Measurements from ENCODE around the gene TDRD3. TPM values are rescaled to one million over a fixed set of nuclear protein-coding genes. Genes with fewer than 3 reads are reported as not detected.

TDRD3 gene
- total RNA-seq, 1 experiment from 2014 or later = 17.2 TPM

- no peaks in the 10 kb centered on the region for H3K36me3 ChIP-seq (ENCODE audit: control insufficient read depth, insufficient read depth, low read length)
- H3K4me1 ChIP-seq = no peaks in the 10 kb centered on the region
- H3K4me1 Mint-ChIP-seq (ENCODE audit: low read depth, unreplicated experiment) = no peaks in the 10 kb centered on the region
- H3K4me3 ChIP-seq (ENCODE audit: low read depth, low read length) = no peak overlapping the region
- no peaks in the 10 kb centered on the region for H3K9me3 Mint-ChIP-seq (ENCODE audit: unreplicated experiment)
- intact Hi-C loops (cut with micrococcal nuclease; ENCODE audit: unreplicated experiment) = no loop called here
- TF ChIP-seq CTCF (IDR thresholded peaks at IDR 0.05; ENCODE audit: insufficient read depth in 1 of 2, low read depth in 1 of 2, low read length in 1 of 2, severe bottlenecking in 1 of 2, unreplicated experiment in 1 of 2) = no peak
- no peaks in the 10 kb centered on the region for H3K27me3 ChIP-seq (replicated peaks; ENCODE audit: control insufficient read depth, insufficient read depth, low read length)
- no peaks in the 10 kb centered on the region for H3K9me3 ChIP-seq
- CTCF ChIA-PET = no interaction called here
- H3K4me3 Mint-ChIP-seq (ENCODE audit: unreplicated experiment) = no peak overlapping the region
- H3K27me3 Mint-ChIP-seq (ENCODE audit: insufficient read depth, unreplicated experiment) = no peaks in the 10 kb centered on the region
- H3K36me3 Mint-ChIP-seq (ENCODE audit: insufficient read depth, unreplicated experiment) = no peaks in the 10 kb centered on the region
- BruUV-seq (replicated peaks) = no TSS peak
- no peak overlapping the region for H3K27ac Mint-ChIP-seq (ENCODE audit: unreplicated experiment)
- no peak for DNase-seq
- POLR2A ChIA-PET = no interaction called here
These were observed 122.5 kb downstream of the TDRD3 start for GRCh38 chr13:60519496-60519895.

GRCh38 chr13:60520902-60521569, 124.0 kb downstream of the TDRD3 start:
- Mint-ChIP-seq H3K36me3 (ENCODE audit: insufficient read depth, unreplicated experiment) (no peaks in the 10 kb centered on the region), H3K4me1 (ENCODE audit: low read depth, unreplicated experiment) (no peaks in the 10 kb centered on the region), H3K9me3 (ENCODE audit: unreplicated experiment) (no peaks in the 10 kb centered on the region), H3K27ac (ENCODE audit: unreplicated experiment) (no peak overlapping the region), H3K4me3 (ENCODE audit: unreplicated experiment) (no peak overlapping the region), H3K27me3 (ENCODE audit: insufficient read depth, unreplicated experiment) (no peaks in the 10 kb centered on the region)
- TF ChIP-seq CTCF (IDR thresholded peaks at IDR 0.05; ENCODE audit: insufficient read depth in 1 of 2, low read depth in 1 of 2, low read length in 1 of 2, severe bottlenecking in 1 of 2, unreplicated experiment in 1 of 2) = no peak
- POLR2A ChIA-PET = no interaction called here
- no peak for DNase-seq
- no peak overlapping the region for H3K4me3 ChIP-seq (ENCODE audit: low read depth, low read length)
- no peaks in the 10 kb centered on the region for H3K4me1 ChIP-seq
- CTCF ChIA-PET = no interaction called here
- no peaks in the 10 kb centered on the region for H3K27me3 ChIP-seq (replicated peaks; ENCODE audit: control insufficient read depth, insufficient read depth, low read length)
- H3K9me3 ChIP-seq = no peaks in the 10 kb centered on the region
- no TSS peak for BruUV-seq (replicated peaks)
- no peaks in the 10 kb centered on the region for H3K36me3 ChIP-seq (ENCODE audit: control insufficient read depth, insufficient read depth, low read length)
- intact Hi-C loops (cut with micrococcal nuclease; ENCODE audit: unreplicated experiment) = no loop called here

GRCh38 chr13:60538566-60538965, 141.5 kb downstream of the TDRD3 start:
- Mint-ChIP-seq H3K9me3 (ENCODE audit: unreplicated experiment) (no peaks in the 10 kb centered on the region), H3K4me1 (ENCODE audit: low read depth, unreplicated experiment) (no peaks in the 10 kb centered on the region), H3K27me3 (ENCODE audit: insufficient read depth, unreplicated experiment) (no peaks in the 10 kb centered on the region), H3K27ac (ENCODE audit: unreplicated experiment) (no peak overlapping the region), H3K4me3 (ENCODE audit: unreplicated experiment) (no peak overlapping the region), H3K36me3 (ENCODE audit: insufficient read depth, unreplicated experiment) (no peaks in the 10 kb centered on the region)
- BruUV-seq (replicated peaks) = no TSS peak
- Histone ChIP-seq H3K27me3 (replicated peaks; ENCODE audit: control insufficient read depth, insufficient read depth, low read length) (no peaks in the 10 kb centered on the region), H3K4me3 (ENCODE audit: low read depth, low read length) (no peak overlapping the region), H3K4me1 (no peaks in the 10 kb centered on the region), H3K9me3 (no peaks in the 10 kb centered on the region), H3K36me3 (ENCODE audit: control insufficient read depth, insufficient read depth, low read length) (no peaks in the 10 kb centered on the region)
- intact Hi-C loops (cut with micrococcal nuclease; ENCODE audit: unreplicated experiment) = no loop called here
- TF ChIP-seq CTCF (IDR thresholded peaks at IDR 0.05; ENCODE audit: insufficient read depth in 1 of 2, low read depth in 1 of 2, low read length in 1 of 2, severe bottlenecking in 1 of 2, unreplicated experiment in 1 of 2) = no peak
- CTCF ChIA-PET = no interaction called here
- no peak for DNase-seq
- POLR2A ChIA-PET = no interaction called here

Data from Caco-2 (cell line).